ENCODE results near the gene OTOP3. TPM values are rescaled to one million over a fixed set of nuclear protein-coding genes. Genes with fewer than 3 reads are reported as not detected.

The OTOP3 gene
- total RNA-seq, 1 donor from 2014 or later, result 0.74 TPM

DNA sequence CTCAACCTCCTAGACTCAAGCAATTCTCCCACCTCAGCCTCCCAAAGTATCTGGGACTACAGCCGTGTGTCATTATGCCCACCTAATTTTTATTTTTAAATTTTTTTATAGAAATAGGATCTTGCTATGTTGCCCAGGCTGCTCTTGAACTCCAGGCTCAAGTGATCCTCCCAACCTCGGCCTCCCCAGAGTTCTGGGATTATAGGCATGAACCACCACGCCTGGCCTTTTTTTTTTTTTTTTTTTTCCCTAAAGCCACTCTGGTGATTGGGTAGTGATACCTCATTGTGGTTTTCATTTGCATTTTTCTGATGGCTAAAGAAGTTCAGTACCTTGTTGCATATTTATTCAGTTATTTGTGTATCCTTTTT lies 50.5 kb downstream of the OTOP3 start:
- intact Hi-C loops (cut with DNase I), result no loop called here
- no peaks in the 10 kb centered on the region for H3K27me3 ChIP-seq
- peaks cover 29% of the 10 kb centered on the region for H3K4me1 ChIP-seq
- no peaks in the 10 kb centered on the region for H3K9me3 ChIP-seq
- no peak overlapping the region for H3K27ac ChIP-seq
- DNase-seq (ENCODE audit: extremely low spot score in 2 of 2), result no peak
- TF ChIP-seq, protein P1, sequence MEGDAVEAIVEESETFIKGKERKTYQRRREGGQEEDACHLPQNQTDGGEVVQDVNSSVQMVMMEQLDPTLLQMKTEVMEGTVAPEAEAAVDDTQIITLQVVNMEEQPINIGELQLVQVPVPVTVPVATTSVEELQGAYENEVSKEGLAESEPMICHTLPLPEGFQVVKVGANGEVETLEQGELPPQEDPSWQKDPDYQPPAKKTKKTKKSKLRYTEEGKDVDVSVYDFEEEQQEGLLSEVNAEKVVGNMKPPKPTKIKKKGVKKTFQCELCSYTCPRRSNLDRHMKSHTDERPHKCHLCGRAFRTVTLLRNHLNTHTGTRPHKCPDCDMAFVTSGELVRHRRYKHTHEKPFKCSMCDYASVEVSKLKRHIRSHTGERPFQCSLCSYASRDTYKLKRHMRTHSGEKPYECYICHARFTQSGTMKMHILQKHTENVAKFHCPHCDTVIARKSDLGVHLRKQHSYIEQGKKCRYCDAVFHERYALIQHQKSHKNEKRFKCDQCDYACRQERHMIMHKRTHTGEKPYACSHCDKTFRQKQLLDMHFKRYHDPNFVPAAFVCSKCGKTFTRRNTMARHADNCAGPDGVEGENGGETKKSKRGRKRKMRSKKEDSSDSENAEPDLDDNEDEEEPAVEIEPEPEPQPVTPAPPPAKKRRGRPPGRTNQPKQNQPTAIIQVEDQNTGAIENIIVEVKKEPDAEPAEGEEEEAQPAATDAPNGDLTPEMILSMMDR (IDR thresholded peaks at IDR 0.05), result no peak
- no peak for TF ChIP-seq POLR2AphosphoS5 (IDR thresholded peaks at IDR 0.05; ENCODE audit: insufficient read depth in 1 of 2, low read depth in 1 of 2)
- no peak for TF ChIP-seq POLR2A (IDR thresholded peaks at IDR 0.05)
- no peak overlapping the region for H3K4me3 ChIP-seq
- H3K36me3 ChIP-seq, result no peaks in the 10 kb centered on the region

DNA sequence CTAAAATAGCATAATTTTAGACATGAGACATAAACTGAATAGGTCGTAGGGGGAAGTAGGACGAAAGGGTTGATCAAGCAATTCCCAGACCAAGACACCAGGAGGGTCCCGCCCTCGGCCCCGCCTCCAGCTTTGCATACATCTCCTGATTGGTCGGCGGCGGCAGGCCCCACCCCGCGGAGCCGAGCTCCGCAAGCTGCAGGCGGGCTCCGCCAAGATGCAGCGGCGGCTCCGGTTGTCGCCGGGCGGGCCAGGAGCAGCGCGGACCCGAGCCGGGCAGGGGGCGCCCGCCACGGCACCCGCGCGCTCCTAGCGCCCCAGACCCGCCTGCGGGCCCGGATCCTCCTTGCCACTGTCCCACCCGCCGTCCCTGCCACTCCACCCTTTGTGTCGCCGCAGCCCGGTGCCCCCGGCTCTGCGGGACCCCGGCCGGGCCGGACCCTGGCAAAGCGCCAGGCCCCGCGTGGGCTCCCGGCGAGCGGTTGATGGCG lies 51.8 kb downstream of the OTOP3 start, which contains the start of gene CDR2L:
Gene CDR2L, plus strand, starts transcription at position 215 of the 491 bp plus-strand sequence. CDS start 412 bp downstream, outside the sequence.
- DNase-seq (ENCODE audit: extremely low spot score in 2 of 2), result peak in 1 of 2 donors; percentile 95
- Histone ChIP-seq H3K36me3 (no peaks in the 10 kb centered on the region), H3K4me1 (peaks cover 32% of the 10 kb centered on the region), H3K27ac (peak within 1 kb of the TSS; percentile 96), H3K9me3 (no peaks in the 10 kb centered on the region), H3K4me3 (peak within 1 kb of the TSS; percentile 70 to 94), H3K27me3 (no peaks in the 10 kb centered on the region)
- TF ChIP-seq POLR2A (IDR thresholded peaks at IDR 0.05) (peak in 1 of 2 donors; percentile 92), POLR2AphosphoS5 (IDR thresholded peaks at IDR 0.05; ENCODE audit: insufficient read depth in 1 of 2, low read depth in 1 of 2) (peak in 1 of 2 donors; percentile 39)
- TF ChIP-seq, protein P1 (IDR thresholded peaks at IDR 0.05), result no peak
- intact Hi-C loops (cut with DNase I), result no loop called here

DNA sequence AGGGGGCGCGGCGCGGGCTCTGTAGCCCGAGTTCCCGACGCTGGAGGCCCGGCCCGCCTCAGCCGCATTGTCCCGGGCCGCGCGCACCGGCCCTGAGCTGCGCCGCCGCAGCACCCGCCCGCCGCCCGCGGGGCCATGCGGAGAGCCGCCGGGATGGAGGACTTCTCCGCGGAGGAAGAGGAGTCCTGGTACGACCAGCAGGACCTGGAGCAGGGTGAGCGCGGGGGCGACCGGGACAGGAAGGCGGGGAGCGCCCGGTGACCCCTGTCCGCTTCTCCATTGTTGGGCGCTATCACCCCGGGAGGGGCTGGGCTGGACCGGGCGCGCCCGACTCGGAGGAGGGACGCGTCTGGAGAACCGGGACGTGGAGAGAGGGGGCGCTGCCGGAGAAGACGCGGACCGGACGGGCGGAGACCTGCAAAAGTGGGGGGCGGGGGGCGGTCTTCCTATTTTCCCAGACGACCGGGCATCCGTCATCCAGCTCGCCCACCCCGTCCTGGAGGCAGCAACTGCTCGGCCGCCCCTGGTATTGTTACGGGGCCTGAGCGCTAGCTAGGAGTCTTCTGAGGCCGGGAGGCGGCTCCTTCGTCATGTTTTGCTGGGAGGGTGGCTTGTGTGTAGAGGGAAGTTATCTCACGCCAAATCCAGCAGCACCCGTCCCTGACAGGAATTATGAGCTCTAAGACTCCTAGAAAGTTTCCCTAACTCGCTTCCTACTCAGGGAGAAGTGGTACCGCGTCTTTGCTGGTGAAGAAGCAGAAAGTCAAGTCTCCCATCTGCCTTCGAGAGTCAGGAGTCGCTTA lies 52.4 kb downstream of the OTOP3 start:
- H3K4me3 ChIP-seq, result peak overlapping the region; percentile 70 to 94
- DNase-seq (ENCODE audit: extremely low spot score in 2 of 2), result no peak
- intact Hi-C loops (cut with DNase I), result no loop called here
- peak overlapping the region; percentile 96 for H3K27ac ChIP-seq
- H3K27me3 ChIP-seq, result no peaks in the 10 kb centered on the region
- H3K4me1 ChIP-seq, result peaks cover 38% of the 10 kb centered on the region
- H3K36me3 ChIP-seq, result no peaks in the 10 kb centered on the region
- no peaks in the 10 kb centered on the region for H3K9me3 ChIP-seq
- peak in 1 of 2 donors; percentile 42 for TF ChIP-seq POLR2A (IDR thresholded peaks at IDR 0.05)
- TF ChIP-seq, protein P1 (IDR thresholded peaks at IDR 0.05), result peak in 1 of 3 experiments; percentile 25
- peak in 1 of 2 donors; percentile 73 for TF ChIP-seq POLR2AphosphoS5 (IDR thresholded peaks at IDR 0.05; ENCODE audit: insufficient read depth in 1 of 2, low read depth in 1 of 2)

DNA sequence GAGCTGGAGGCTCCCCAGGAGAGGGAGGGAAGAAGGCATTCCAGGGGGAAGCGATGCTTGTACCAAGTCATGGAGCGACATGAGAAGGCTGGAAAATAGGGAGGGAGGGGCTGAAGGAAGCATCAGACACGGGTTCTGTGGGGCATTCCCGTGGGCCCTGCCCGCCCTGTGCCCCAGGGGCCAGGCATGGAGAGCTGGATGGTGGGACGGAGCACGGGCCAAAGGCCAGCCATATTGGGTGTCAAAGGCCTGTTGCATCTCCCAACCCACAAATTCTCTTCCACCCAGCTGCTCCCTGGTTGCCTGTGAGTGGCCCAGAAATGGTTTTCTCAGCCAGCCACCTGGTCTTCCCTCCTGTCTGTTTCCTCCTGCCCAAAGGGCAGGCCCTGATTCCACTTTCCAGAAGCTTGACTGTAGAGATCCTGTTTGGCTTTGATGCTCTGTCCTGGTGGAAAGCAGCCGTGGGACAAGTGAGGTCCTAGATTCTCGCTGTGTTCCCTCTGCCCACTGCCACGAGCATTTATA lies 54.9 kb downstream of the OTOP3 start:
- Histone ChIP-seq H3K27ac (no peak overlapping the region), H3K36me3 (no peaks in the 10 kb centered on the region), H3K4me1 (peaks cover 54% of the 10 kb centered on the region), H3K4me3 (no peak overlapping the region), H3K27me3 (no peaks in the 10 kb centered on the region), H3K9me3 (no peaks in the 10 kb centered on the region)
- intact Hi-C loops (cut with DNase I), result no loop called here
- DNase-seq (ENCODE audit: extremely low spot score in 2 of 2), result no peak
- TF ChIP-seq POLR2AphosphoS5 (IDR thresholded peaks at IDR 0.05; ENCODE audit: insufficient read depth in 1 of 2, low read depth in 1 of 2) (no peak), POLR2A (IDR thresholded peaks at IDR 0.05) (no peak)
- TF ChIP-seq, protein P1 (IDR thresholded peaks at IDR 0.05), result no peak
